Endodermal cell (in vitro differentiated cells): ENCODE results near the gene C1QL4. TPM values are rescaled to one million over a fixed set of nuclear protein-coding genes. Genes with fewer than 3 reads are reported as not detected.

ENCODE experiments used
- DNase-seq: peaks from one replicate; pipeline ENCODE4 v3.0.0-alpha.2; 2017
- H3K27ac ChIP-seq: 2 replicates; pipeline ENCODE4 v1.5.1; 2013; ENCODE audit warnings: mild to moderate bottlenecking, low read depth, low read length, moderate library complexity
- H3K27me3 ChIP-seq: 2 replicates; pipeline ENCODE4 v1.6.1; 2013; ENCODE audit warnings: mild to moderate bottlenecking, low read length, moderate library complexity; ENCODE audit not compliant: insufficient read depth, control insufficient read depth, poor library complexity, severe bottlenecking
- H3K36me3 ChIP-seq: 2 replicates; pipeline ENCODE4 v1.7.0; 2013; ENCODE audit warnings: mild to moderate bottlenecking, low read length, moderate library complexity; ENCODE audit not compliant: control insufficient read depth, insufficient read depth
- H3K4me1 ChIP-seq: one replicate; pipeline ENCODE4 v1.7.0; 2013; ENCODE audit warnings: low read length; ENCODE audit not compliant: control insufficient read depth, insufficient read depth
- H3K4me3 ChIP-seq: 2 replicates; pipeline ENCODE4 v1.5.1; 2013; ENCODE audit warnings: mild to moderate bottlenecking, low read length, moderate library complexity
- H3K9ac ChIP-seq: 2 replicates; pipeline ENCODE4 v1.6.1; 2013; ENCODE audit warnings: mild to moderate bottlenecking, low read length, moderate library complexity; ENCODE audit not compliant: poor library complexity, severe bottlenecking; ENCODE audit errors: extremely low read depth
- H3K9me3 ChIP-seq: 2 replicates; pipeline ENCODE4 v1.6.1; 2013; ENCODE audit warnings: mild to moderate bottlenecking, low read length, moderate library complexity; ENCODE audit not compliant: control insufficient read depth
- H3K27ac Mint-ChIP-seq: 2 replicates; pipeline ENCODE4 v1.8.0; 2020; ENCODE audit warnings: mixed read lengths
- H3K27me3 Mint-ChIP-seq: 2 replicates; pipeline ENCODE4 v1.8.0; 2021; ENCODE audit warnings: mild to moderate bottlenecking, mixed read lengths; ENCODE audit not compliant: insufficient read depth
- H3K36me3 Mint-ChIP-seq: 2 replicates; pipeline ENCODE4 v1.8.0; 2020; ENCODE audit warnings: low read depth, mixed read lengths
- H3K4me1 Mint-ChIP-seq: 2 replicates; pipeline ENCODE4 v1.8.0; 2020; ENCODE audit warnings: mixed read lengths
- H3K4me3 Mint-ChIP-seq: 2 replicates; pipeline ENCODE4 v1.8.0; 2020; ENCODE audit warnings: mild to moderate bottlenecking, moderate library complexity, mixed read lengths
- H3K9me3 Mint-ChIP-seq: 2 replicates; pipeline ENCODE4 v1.8.0; 2020; ENCODE audit warnings: mild to moderate bottlenecking, mixed read lengths
- WGBS, 2 experiments: methylation state at CpG; one replicate each; pipeline versions ENCODE4 v1.1.5 to v1.1.7; 2013; ENCODE audit warnings: missing lambda C conversion rate in 2 of 2, mixed read lengths in 1 of 2; ENCODE audit not compliant: insufficient coverage in 1 of 2, insufficient read length in 1 of 2; 5-methylcytosine and 5-hydroxymethylcytosine counted together
- total RNA-seq, 2 donors: library from RNA; stranded (reverse); fragmentation: NEBNext Ultra II Directional in 1 of 2; extraction: Animal tissue kit (Norgen Biotek cat#: 25700) in 1 of 2; gene quantifications; 2 replicates in 1 of 2; 3 replicates in 1 of 2; pipeline ENCODE4 v1.2.1, GENCODE V29; 2021
- TF ChIP-seq, protein P1 (sequence below): fragments of 200-600 bp; sonication (generic); conservative IDR thresholded peaks from 2 replicates; pipeline ENCODE4 v1.5.0; 2021; ENCODE audit warnings: antibody characterized with exemption, mild to moderate bottlenecking

C1QL4 gene
- total RNA-seq, 2 donors from 2014 or later: 0.20 to 0.38 TPM

DNA sequence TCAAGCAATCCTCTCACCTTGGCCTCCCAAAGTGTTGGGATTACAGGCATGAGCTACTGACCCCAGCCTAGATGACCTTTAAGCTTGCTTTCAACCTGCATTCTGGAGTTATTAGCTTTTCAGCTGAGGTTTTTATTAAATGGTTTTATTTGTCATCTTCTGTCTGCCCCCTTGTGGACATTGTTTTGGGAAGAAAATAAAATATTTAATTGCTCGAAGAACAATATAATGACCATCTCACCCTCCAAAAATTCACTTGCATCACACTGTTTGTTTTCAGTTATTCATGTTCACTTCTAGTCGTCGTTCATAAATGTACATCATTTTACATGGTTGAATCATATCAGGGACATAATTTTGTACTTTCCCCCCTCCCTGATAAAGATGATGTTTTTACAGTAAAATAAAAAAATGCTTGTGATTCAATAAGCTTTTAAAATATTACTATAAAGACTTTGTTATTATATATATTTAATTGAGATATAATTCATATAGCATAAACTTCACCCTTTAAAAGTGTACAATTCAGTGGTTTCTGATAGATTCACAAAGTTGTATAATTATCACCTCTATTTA lies 20.2 kb upstream of the C1QL4 start:
- Histone ChIP-seq H3K36me3 (no peaks in the 10 kb centered on the region), H3K4me3 (no peak overlapping the region), H3K9ac (no peak overlapping the region), H3K27ac (no peak overlapping the region), H3K4me1 (no peaks in the 10 kb centered on the region), H3K27me3 (no peaks in the 10 kb centered on the region), H3K9me3 (no peaks in the 10 kb centered on the region)
- Mint-ChIP-seq H3K36me3 (no peaks in the 10 kb centered on the region), H3K4me3 (no peak overlapping the region), H3K27ac (no peak overlapping the region), H3K27me3 (peaks cover 9% of the 10 kb centered on the region), H3K4me1 (peaks cover 1% of the 10 kb centered on the region), H3K9me3 (no peaks in the 10 kb centered on the region)
- TF ChIP-seq, protein P1, sequence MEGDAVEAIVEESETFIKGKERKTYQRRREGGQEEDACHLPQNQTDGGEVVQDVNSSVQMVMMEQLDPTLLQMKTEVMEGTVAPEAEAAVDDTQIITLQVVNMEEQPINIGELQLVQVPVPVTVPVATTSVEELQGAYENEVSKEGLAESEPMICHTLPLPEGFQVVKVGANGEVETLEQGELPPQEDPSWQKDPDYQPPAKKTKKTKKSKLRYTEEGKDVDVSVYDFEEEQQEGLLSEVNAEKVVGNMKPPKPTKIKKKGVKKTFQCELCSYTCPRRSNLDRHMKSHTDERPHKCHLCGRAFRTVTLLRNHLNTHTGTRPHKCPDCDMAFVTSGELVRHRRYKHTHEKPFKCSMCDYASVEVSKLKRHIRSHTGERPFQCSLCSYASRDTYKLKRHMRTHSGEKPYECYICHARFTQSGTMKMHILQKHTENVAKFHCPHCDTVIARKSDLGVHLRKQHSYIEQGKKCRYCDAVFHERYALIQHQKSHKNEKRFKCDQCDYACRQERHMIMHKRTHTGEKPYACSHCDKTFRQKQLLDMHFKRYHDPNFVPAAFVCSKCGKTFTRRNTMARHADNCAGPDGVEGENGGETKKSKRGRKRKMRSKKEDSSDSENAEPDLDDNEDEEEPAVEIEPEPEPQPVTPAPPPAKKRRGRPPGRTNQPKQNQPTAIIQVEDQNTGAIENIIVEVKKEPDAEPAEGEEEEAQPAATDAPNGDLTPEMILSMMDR: peak; percentile 77
- WGBS, 2 experiments: 36 to 45% methylated on average over 3 of the region's 3 CpGs
- peak; percentile 48 for DNase-seq

DNA sequence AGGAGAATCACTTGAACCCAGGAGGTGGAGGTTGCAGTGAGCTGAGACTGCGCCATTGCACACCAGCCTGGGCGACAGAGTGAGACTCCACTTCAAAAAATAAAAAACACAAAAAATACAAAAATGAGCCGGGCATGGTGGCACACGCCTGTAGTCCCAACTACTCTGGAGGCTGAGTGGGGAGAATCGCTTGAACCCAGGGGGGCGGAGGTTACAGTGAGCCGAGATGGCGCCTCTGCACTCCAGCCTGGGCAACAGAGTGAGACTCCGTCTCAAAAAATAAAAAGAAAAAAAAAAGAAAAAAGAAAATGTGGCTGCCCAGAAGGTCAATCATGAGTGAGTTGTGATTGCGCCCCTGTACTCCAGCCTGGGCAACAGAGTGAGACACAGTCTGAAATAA lies 18.9 kb upstream of the C1QL4 start:
- Mint-ChIP-seq H3K9me3 (no peaks in the 10 kb centered on the region), H3K4me3 (no peak overlapping the region), H3K27ac (no peak overlapping the region), H3K27me3 (peaks cover 9% of the 10 kb centered on the region), H3K4me1 (peaks cover 1% of the 10 kb centered on the region), H3K36me3 (no peaks in the 10 kb centered on the region)
- no peaks in the 10 kb centered on the region for H3K9me3 ChIP-seq
- WGBS, 2 experiments: 93 to 97% methylated on average over 6 to 10 of the region's 10 CpGs
- no peak overlapping the region for H3K9ac ChIP-seq
- no peak overlapping the region for H3K27ac ChIP-seq
- peak; percentile 28 for DNase-seq
- peaks cover 4% of the 10 kb centered on the region for H3K36me3 ChIP-seq
- no peaks in the 10 kb centered on the region for H3K27me3 ChIP-seq
- no peak overlapping the region for H3K4me3 ChIP-seq
- H3K4me1 ChIP-seq: no peaks in the 10 kb centered on the region
- TF ChIP-seq, protein P1: no peak

DNA sequence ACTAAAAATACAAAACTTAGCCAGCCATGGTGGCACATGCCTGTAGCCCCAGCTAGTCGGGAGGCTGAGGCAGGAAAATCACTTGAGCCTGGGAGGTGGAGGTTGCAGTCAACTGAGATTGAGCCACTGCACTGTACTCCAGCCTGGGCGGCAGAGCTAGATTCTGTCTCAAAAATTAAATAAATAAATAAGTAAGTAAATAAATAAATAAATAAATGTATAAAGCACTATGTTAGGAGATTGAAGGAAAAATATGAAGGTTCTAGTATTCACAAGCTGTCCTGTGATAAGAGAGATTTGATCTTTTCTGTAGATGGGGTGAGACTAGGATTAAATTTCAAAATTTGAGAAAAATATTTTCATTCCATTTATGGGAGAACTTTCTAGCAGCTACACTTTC lies 15.4 kb upstream of the C1QL4 start:
- no peaks in the 10 kb centered on the region for H3K36me3 Mint-ChIP-seq
- Histone ChIP-seq H3K4me3 (no peak overlapping the region), H3K27ac (no peak overlapping the region), H3K4me1 (no peaks in the 10 kb centered on the region), H3K9me3 (no peaks in the 10 kb centered on the region), H3K9ac (no peak overlapping the region), H3K27me3 (peaks cover 22% of the 10 kb centered on the region), H3K36me3 (peaks cover 4% of the 10 kb centered on the region)
- peaks cover 8% of the 10 kb centered on the region for H3K4me1 Mint-ChIP-seq
- no peaks in the 10 kb centered on the region for H3K9me3 Mint-ChIP-seq
- TF ChIP-seq, protein P1: no peak
- peak; percentile 27 for DNase-seq
- H3K4me3 Mint-ChIP-seq: no peak overlapping the region
- WGBS, 2 experiments: 67% methylated on average over 1 of the region's 2 CpGs; no CpG with 5 or more reads in 1 of the 2 experiments
- H3K27me3 Mint-ChIP-seq: peaks cover 39% of the 10 kb centered on the region
- H3K27ac Mint-ChIP-seq: no peak overlapping the region
